NB4 (cell line): ENCODE data around the gene ICAM1.
A peak's percentile ranks its signal among the peaks of the same experiment; 100 is the strongest.
"Not testable (repeated sequence)": the region's sequence is repeated elsewhere in the genome, so short reads cannot be mapped to it uniquely, and the experiment has no call there.

Source experiments
- DNase-seq: peaks from one replicate; pipeline ENCODE4 v3.0.0; 2010; ENCODE audit warnings: low read depth
- H3K4me3 ChIP-seq: one replicate; pipeline ENCODE4 v1.5.1; 2011; ENCODE audit warnings: mild to moderate bottlenecking, low read depth, low read length, moderate library complexity
- CTCF ChIP-seq: IDR thresholded peaks from one replicate; pipeline ENCODE4 v1.5.1; 2012; ENCODE audit warnings: low read depth, low read length
- MAX ChIP-seq: IDR thresholded peaks from 2 replicates; pipeline ENCODE4 v1.6.1; 2011; ENCODE audit warnings: low read depth, low read length
- MYC ChIP-seq: IDR thresholded peaks from 2 replicates; pipeline ENCODE4 v1.6.1; 2011; ENCODE audit warnings: low read depth, low read length
- POLR2A ChIP-seq: IDR thresholded peaks from 2 replicates; pipeline ENCODE4 v1.6.1; 2011; ENCODE audit warnings: mild to moderate bottlenecking; ENCODE audit not compliant: insufficient read length; ENCODE audit errors: extremely low read depth

The ICAM1 gene

GRCh38 chr19:10238172-10238783 is 32.6 kb upstream of the ICAM1 start:
- DNase-seq = peak; percentile 67
- H3K4me3 ChIP-seq = no peak overlapping the region
- TF ChIP-seq MAX = peak; percentile 82
- TF ChIP-seq POLR2A = no peak

- DNase-seq, H3K4me3 ChIP-seq: not testable (repeated sequence)
These were observed 29.0 kb upstream of the ICAM1 start for GRCh38 chr19:10241826-10242449.

GRCh38 chr19:10243606-10244005 is 27.3 kb upstream of the ICAM1 start:
- no peak for DNase-seq

GRCh38 chr19:10245189-10245939 is 25.6 kb upstream of the ICAM1 start:
- peak; percentile 63 for DNase-seq
- TF ChIP-seq CTCF (no peak), POLR2A (no peak), MAX (no peak), MYC (no peak)
- H3K4me3 ChIP-seq = no peak overlapping the region

More at GRCh38 chr19:10243606-10244005, 27.3 kb upstream of the ICAM1 start:
- no peak overlapping the region for H3K4me3 ChIP-seq
- TF ChIP-seq CTCF (no peak), POLR2A (no peak), MAX (no peak), MYC (no peak)

- TF ChIP-seq POLR2A = no peak
- TF ChIP-seq MYC = no peak
- no peak for TF ChIP-seq MAX
- H3K4me3 ChIP-seq = no peak overlapping the region
- DNase-seq = no peak
These were observed 24.4 kb upstream of the ICAM1 start for GRCh38 chr19:10246511-10246910.

- DNase-seq = peak; percentile 100
- TF ChIP-seq CTCF = peak; percentile 3
- no peak for TF ChIP-seq MYC
- H3K4me3 ChIP-seq = peak within 1 kb of the TSS; percentile 70
These were observed 18.9 kb upstream of the ICAM1 start, which contains the start of gene MRPL4 for GRCh38 chr19:10251792-10252694. MRPL4 (plus strand) TSS chr19:10252214; CDS start chr19:10252254, 40 bp downstream.

GRCh38 chr19:10252707-10253106 is 18.2 kb upstream of the ICAM1 start:
- peak overlapping the region; percentile 70 for H3K4me3 ChIP-seq
- no peak for TF ChIP-seq POLR2A
- no peak for TF ChIP-seq CTCF
- no peak for TF ChIP-seq MYC
- TF ChIP-seq MAX = no peak
- no peak for DNase-seq
